ENCODE data around the gene OPRD1. TPM values are rescaled to one million over a fixed set of nuclear protein-coding genes. Genes with fewer than 3 reads are reported as not detected.
"Not testable (repeated sequence)": the region's sequence is repeated elsewhere in the genome, so short reads cannot be mapped to it uniquely, and the experiment has no call there.

Gene OPRD1
- total and polyA plus RNA-seq, 9 donors = 0.17 to 0.45 (median 0.37) TPM

- WGBS (ENCODE audit: insufficient coverage) = 56% methylated on average over 4 of the region's 11 CpGs
- no peak overlapping the region for H3K4me3 ChIP-seq (ENCODE audit: low read length)
- H3K9me3 ChIP-seq (replicated peaks; ENCODE audit: control insufficient read depth, low read depth, low read length) = no peaks in the 10 kb centered on the region
- H3K4me1 ChIP-seq (ENCODE audit: control insufficient read depth, insufficient read depth, low read length) = peaks cover 4% of the 10 kb centered on the region
- DNase-seq = no peak
- no peak overlapping the region for H3K27ac ChIP-seq (ENCODE audit: low read length)
- H3K27me3 ChIP-seq (ENCODE audit: control insufficient read depth, insufficient read depth, low read length) = no peaks in the 10 kb centered on the region
- no peaks in the 10 kb centered on the region for H3K36me3 ChIP-seq (ENCODE audit: control insufficient read depth, insufficient read depth, low read length)
Measured at GRCh38 chr1:28781305-28781704, 30.7 kb upstream of the OPRD1 start.

GRCh38 chr1:28782011-28782410 is 30.0 kb upstream of the OPRD1 start:
- H3K4me3 ChIP-seq (ENCODE audit: low read length) = no peak overlapping the region
- H3K9me3 ChIP-seq (replicated peaks; ENCODE audit: control insufficient read depth, low read depth, low read length) = no peaks in the 10 kb centered on the region
- no peaks in the 10 kb centered on the region for H3K36me3 ChIP-seq (ENCODE audit: control insufficient read depth, insufficient read depth, low read length)
- H3K27ac ChIP-seq (ENCODE audit: low read length) = no peak overlapping the region
- H3K27me3 ChIP-seq (ENCODE audit: control insufficient read depth, insufficient read depth, low read length) = no peaks in the 10 kb centered on the region
- WGBS (ENCODE audit: insufficient coverage) = no CpG with 5 or more reads among the region's 3 CpGs
- H3K4me1 ChIP-seq (ENCODE audit: control insufficient read depth, insufficient read depth, low read length) = peaks cover 4% of the 10 kb centered on the region
- no peak for DNase-seq

GRCh38 chr1:28783363-28783762 is 28.6 kb upstream of the OPRD1 start:
- DNase-seq = no peak
- Histone ChIP-seq H3K4me3 (ENCODE audit: low read length) (no peak overlapping the region), H3K27me3 (ENCODE audit: control insufficient read depth, insufficient read depth, low read length) (no peaks in the 10 kb centered on the region), H3K9me3 (replicated peaks; ENCODE audit: control insufficient read depth, low read depth, low read length) (no peaks in the 10 kb centered on the region), H3K36me3 (ENCODE audit: control insufficient read depth, insufficient read depth, low read length) (no peaks in the 10 kb centered on the region), H3K27ac (ENCODE audit: low read length) (no peak overlapping the region), H3K4me1 (ENCODE audit: control insufficient read depth, insufficient read depth, low read length) (peaks cover 4% of the 10 kb centered on the region)
- no CpG with 5 or more reads among the region's 2 CpGs for WGBS (ENCODE audit: insufficient coverage)

- Histone ChIP-seq H3K9me3 (replicated peaks; ENCODE audit: control insufficient read depth, low read depth, low read length) (no peaks in the 10 kb centered on the region), H3K27ac (ENCODE audit: low read length) (no peak overlapping the region), H3K36me3 (ENCODE audit: control insufficient read depth, insufficient read depth, low read length) (no peaks in the 10 kb centered on the region), H3K4me3 (ENCODE audit: low read length) (no peak overlapping the region), H3K4me1 (ENCODE audit: control insufficient read depth, insufficient read depth, low read length) (peaks cover 4% of the 10 kb centered on the region), H3K27me3 (ENCODE audit: control insufficient read depth, insufficient read depth, low read length) (peaks cover 2% of the 10 kb centered on the region)
- DNase-seq = no peak
- 91% methylated on average over 7 of the region's 9 CpGs for WGBS (ENCODE audit: insufficient coverage)
Measured at GRCh38 chr1:28789412-28789811, 22.6 kb upstream of the OPRD1 start.

- WGBS (ENCODE audit: insufficient coverage) = 54% methylated on average over 4 of the region's 6 CpGs
- Histone ChIP-seq H3K4me3 (ENCODE audit: low read length) (no peak overlapping the region), H3K27ac (ENCODE audit: low read length) (no peak overlapping the region), H3K27me3 (ENCODE audit: control insufficient read depth, insufficient read depth, low read length) (peaks cover 2% of the 10 kb centered on the region), H3K36me3 (ENCODE audit: control insufficient read depth, insufficient read depth, low read length) (no peaks in the 10 kb centered on the region), H3K9me3 (replicated peaks; ENCODE audit: control insufficient read depth, low read depth, low read length) (no peaks in the 10 kb centered on the region), H3K4me1 (ENCODE audit: control insufficient read depth, insufficient read depth, low read length) (peaks cover 4% of the 10 kb centered on the region)
- no peak for DNase-seq
Measured at GRCh38 chr1:28789816-28790215, 22.2 kb upstream of the OPRD1 start.

GRCh38 chr1:28790377-28791035 is 21.5 kb upstream of the OPRD1 start:
- no peak for DNase-seq
- H3K27ac ChIP-seq (ENCODE audit: low read length) = no peak overlapping the region
- H3K4me1 ChIP-seq (ENCODE audit: control insufficient read depth, insufficient read depth, low read length) = no peaks in the 10 kb centered on the region
- WGBS (ENCODE audit: insufficient coverage) = 50% methylated on average over 10 of the region's 12 CpGs
- H3K27me3 ChIP-seq (ENCODE audit: control insufficient read depth, insufficient read depth, low read length) = peaks cover 2% of the 10 kb centered on the region
- no peaks in the 10 kb centered on the region for H3K36me3 ChIP-seq (ENCODE audit: control insufficient read depth, insufficient read depth, low read length)
- no peaks in the 10 kb centered on the region for H3K9me3 ChIP-seq (replicated peaks; ENCODE audit: control insufficient read depth, low read depth, low read length)
- no peak overlapping the region for H3K4me3 ChIP-seq (ENCODE audit: low read length)

GRCh38 chr1:28791929-28792328 is 20.0 kb upstream of the OPRD1 start:
- not testable (repeated sequence) for H3K27ac ChIP-seq (ENCODE audit: low read length); H3K36me3 ChIP-seq (ENCODE audit: control insufficient read depth, insufficient read depth, low read length); DNase-seq; H3K9me3 ChIP-seq (replicated peaks; ENCODE audit: control insufficient read depth, low read depth, low read length); H3K4me1 ChIP-seq (ENCODE audit: control insufficient read depth, insufficient read depth, low read length); H3K27me3 ChIP-seq (ENCODE audit: control insufficient read depth, insufficient read depth, low read length); H3K4me3 ChIP-seq (ENCODE audit: low read length)
- 83% methylated on average over 1 of the region's 2 CpGs for WGBS (ENCODE audit: insufficient coverage)

GRCh38 chr1:28792644-28793121 is 19.3 kb upstream of the OPRD1 start:
- no CpG with 5 or more reads among the region's 1 CpG for WGBS (ENCODE audit: insufficient coverage)
- H3K9me3 ChIP-seq (replicated peaks; ENCODE audit: control insufficient read depth, low read depth, low read length) = no peaks in the 10 kb centered on the region
- peaks cover 6% of the 10 kb centered on the region for H3K27me3 ChIP-seq (ENCODE audit: control insufficient read depth, insufficient read depth, low read length)
- no peak for DNase-seq
- no peaks in the 10 kb centered on the region for H3K4me1 ChIP-seq (ENCODE audit: control insufficient read depth, insufficient read depth, low read length)
- no peak overlapping the region for H3K27ac ChIP-seq (ENCODE audit: low read length)
- H3K36me3 ChIP-seq (ENCODE audit: control insufficient read depth, insufficient read depth, low read length) = no peaks in the 10 kb centered on the region
- no peak overlapping the region for H3K4me3 ChIP-seq (ENCODE audit: low read length)

- H3K9me3 ChIP-seq (replicated peaks; ENCODE audit: control insufficient read depth, low read depth, low read length); H3K4me3 ChIP-seq (ENCODE audit: low read length); H3K4me1 ChIP-seq (ENCODE audit: control insufficient read depth, insufficient read depth, low read length); DNase-seq; H3K36me3 ChIP-seq (ENCODE audit: control insufficient read depth, insufficient read depth, low read length); H3K27me3 ChIP-seq (ENCODE audit: control insufficient read depth, insufficient read depth, low read length); H3K27ac ChIP-seq (ENCODE audit: low read length): not testable (repeated sequence)
- no CpG with 5 or more reads among the region's 5 CpGs for WGBS (ENCODE audit: insufficient coverage)
Measured at GRCh38 chr1:28794582-28794981, 17.4 kb upstream of the OPRD1 start.

GRCh38 chr1:28796352-28797211 is 15.4 kb upstream of the OPRD1 start:
- Histone ChIP-seq H3K9me3 (replicated peaks; ENCODE audit: control insufficient read depth, low read depth, low read length) (no peaks in the 10 kb centered on the region), H3K4me1 (ENCODE audit: control insufficient read depth, insufficient read depth, low read length) (peaks cover 3% of the 10 kb centered on the region), H3K27me3 (ENCODE audit: control insufficient read depth, insufficient read depth, low read length) (peaks cover 4% of the 10 kb centered on the region), H3K4me3 (ENCODE audit: low read length) (no peak overlapping the region), H3K36me3 (ENCODE audit: control insufficient read depth, insufficient read depth, low read length) (no peaks in the 10 kb centered on the region), H3K27ac (ENCODE audit: low read length) (no peak overlapping the region)
- WGBS (ENCODE audit: insufficient coverage) = 43% methylated on average over 13 of the region's 18 CpGs
- no peak for DNase-seq

Measured in muscle of leg (tissue), 11 donors.